ENCODE results near the gene MRPS12. TPM values are rescaled to one million over a fixed set of nuclear protein-coding genes. Genes with fewer than 3 reads are reported as not detected.

The MRPS12 gene
- total and polyA plus RNA-seq, 9 of the 15 experiments (the other 6 are each of a cell fraction or from before 2014, with no cell fraction given), result 8.1 to 174 (median 52.0) TPM

- TF ChIP-seq MAZ (CRISPR knock-in tag; conservative IDR thresholded peaks at IDR 0.05 in 1 of 2, IDR thresholded peaks at IDR 0.05 in 1 of 2) (peak; percentile 34 to 79; a peak in 3 of 4 replicates), FOXK2 (conservative IDR thresholded peaks at IDR 0.05 in 1 of 2, IDR thresholded peaks at IDR 0.05 in 1 of 2; ENCODE audit: low read depth in 2 of 2) (peak in 1 of 2 experiments; percentile 66; a peak in 1 of 4 replicates), FOXP1 (CRISPR knock-in tag; IDR thresholded peaks at IDR 0.05) (no peak), ATF3 (IDR thresholded peaks at IDR 0.05) (no peak), ATF3 (CRISPR knock-in tag; conservative IDR thresholded peaks at IDR 0.05) (0 out of 2 replicates have a peak, but pooled peaks have one; percentile 46), TFE3 (CRISPR knock-in tag; IDR thresholded peaks at IDR 0.05) (no peak; the same call in 1 of the 2 replicates), CEBPG (CRISPR knock-in tag; IDR thresholded peaks at IDR 0.05) (no peak), CEBPG (tag; conservative IDR thresholded peaks at IDR 0.05 in 1 of 2, IDR thresholded peaks at IDR 0.05 in 1 of 2) (peak in 1 of 2 experiments; percentile 25; a peak in 1 of 4 replicates), E2F5 (CRISPR knock-in tag; IDR thresholded peaks at IDR 0.05) (no peak), ZNF511 (CRISPR knock-in tag; IDR thresholded peaks at IDR 0.05) (peak; percentile 80; the same call in 1 of the 2 replicates), ATF7 (IDR thresholded peaks at IDR 0.05) (peak; percentile 80), TEAD4 (IDR thresholded peaks at IDR 0.05; ENCODE audit: low read length) (peak; percentile 61), TEAD4 (CRISPR knock-in tag; IDR thresholded peaks at IDR 0.05; ENCODE audit: borderline replicate concordance) (no peak), STAT5A (IDR thresholded peaks at IDR 0.05; ENCODE audit: borderline replicate concordance, low read length) (0 out of 2 replicates have a peak, but pooled peaks have one; percentile 30), NELFE (IDR thresholded peaks at IDR 0.05; ENCODE audit: insufficient read depth, insufficient read length) (no peak), ZKSCAN1 (IDR thresholded peaks at IDR 0.05; ENCODE audit: low read depth, low read length) (peak; percentile 100), SIN3A (IDR thresholded peaks at IDR 0.05; ENCODE audit: borderline replicate concordance in 2 of 2, control insufficient read depth in 1 of 2, low read depth in 2 of 2, low read length in 2 of 2) (peak; percentile 24 to 88; a peak in 3 of 4 replicates), ZNF165 (CRISPR knock-in tag; IDR thresholded peaks at IDR 0.05; ENCODE audit: borderline replicate concordance) (no peak), RFX5 (IDR thresholded peaks at IDR 0.05; ENCODE audit: low read depth, low read length) (no peak), SNRNP70 (optimal IDR thresholded peaks at IDR 0.05; ENCODE audit: low read depth, low read length) (no peak)
Measured at GRCh38 chr19:38929929-38930775, 592 bp upstream of the MRPS12 start, which contains the start of gene SARS2 (continued).
